Measurements from ENCODE around the gene UBXN2A.
A peak's percentile ranks its signal among the peaks of the same experiment; 100 is the strongest.

The UBXN2A gene

DNA sequence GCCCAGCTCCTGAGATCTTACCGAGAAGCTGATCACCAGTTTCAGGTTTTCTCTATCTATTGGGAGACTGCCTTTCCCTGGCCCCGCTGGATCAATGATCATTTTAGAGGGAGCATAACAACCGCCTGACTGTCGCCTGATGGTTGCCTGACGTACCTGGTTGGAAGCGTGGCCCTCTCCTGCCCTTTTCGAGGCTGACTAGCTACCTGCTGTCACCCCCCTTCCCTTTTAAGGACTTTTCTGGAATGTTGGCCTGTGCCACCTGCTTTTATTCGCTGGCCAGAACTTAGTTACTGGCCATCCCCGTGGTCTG, 69.1 kb downstream of the UBXN2A start:
- H3K9ac ChIP-seq (ENCODE audit: low read length): peak overlapping the region; percentile 43
- H3K27ac ChIP-seq (ENCODE audit: low read length, poor library complexity, severe bottlenecking): no peak overlapping the region
- H3K23ac ChIP-seq (ENCODE audit: low read length in 2 of 2): peak overlapping the region in 1 of 2 experiments; percentile 6
- H2AFZ ChIP-seq (ENCODE audit: low read depth, low read length): peak overlapping the region; percentile 1
- H3K4ac ChIP-seq (ENCODE audit: low read depth in 1 of 2, low read length in 2 of 2): no peak overlapping the region
- H2BK12ac ChIP-seq (ENCODE audit: low read length in 2 of 2): no peak overlapping the region
- H2AK5ac ChIP-seq (ENCODE audit: low read length, severe bottlenecking): no peak overlapping the region
- H3K4me1 ChIP-seq (ENCODE audit: control insufficient read depth, insufficient read depth, low read depth, low read length): peaks cover 15% of the 10 kb centered on the region
- H4K91ac ChIP-seq (ENCODE audit: low read length): no peak overlapping the region
- no peak overlapping the region for H2BK5ac ChIP-seq (ENCODE audit: low read depth, low read length, poor library complexity, severe bottlenecking)
- peak overlapping the region in 1 of 2 experiments; percentile 70 for H3K4me3 ChIP-seq (ENCODE audit: insufficient read depth in 1 of 2, low read depth in 1 of 2, low read length in 2 of 2)
- no peaks in the 10 kb centered on the region for H3K9me3 ChIP-seq (ENCODE audit: control insufficient read depth, low read length)
- 81% methylated on average over 9 of the region's 9 CpGs for WGBS
- no peak overlapping the region for H2BK120ac ChIP-seq (ENCODE audit: low read depth, low read length)
- no peaks in the 10 kb centered on the region for H3K36me3 ChIP-seq (ENCODE audit: control insufficient read depth in 1 of 2, insufficient read depth in 2 of 2, low read depth in 1 of 2, low read length in 2 of 2)
- H3K18ac ChIP-seq (ENCODE audit: low read depth in 1 of 2, low read length in 2 of 2): no peak overlapping the region
- H4K8ac ChIP-seq (ENCODE audit: low read length): no peak overlapping the region
- H2BK15ac ChIP-seq (ENCODE audit: low read depth, poor library complexity, severe bottlenecking): no peak overlapping the region
- H3K4me2 ChIP-seq (ENCODE audit: low read length, poor library complexity, severe bottlenecking): no peak overlapping the region
- H3K27me3 ChIP-seq (ENCODE audit: control insufficient read depth in 1 of 2, insufficient read depth in 1 of 2, low read length in 2 of 2): peaks cover 0 to 31% of the 10 kb centered on the region in 2 experiments
- no peaks in the 10 kb centered on the region for H3K79me1 ChIP-seq (replicated peaks; ENCODE audit: low read length, poor library complexity, severe bottlenecking)
- no peak overlapping the region for H3K14ac ChIP-seq (ENCODE audit: low read length in 2 of 2)
- DNase-seq: no peak

DNA sequence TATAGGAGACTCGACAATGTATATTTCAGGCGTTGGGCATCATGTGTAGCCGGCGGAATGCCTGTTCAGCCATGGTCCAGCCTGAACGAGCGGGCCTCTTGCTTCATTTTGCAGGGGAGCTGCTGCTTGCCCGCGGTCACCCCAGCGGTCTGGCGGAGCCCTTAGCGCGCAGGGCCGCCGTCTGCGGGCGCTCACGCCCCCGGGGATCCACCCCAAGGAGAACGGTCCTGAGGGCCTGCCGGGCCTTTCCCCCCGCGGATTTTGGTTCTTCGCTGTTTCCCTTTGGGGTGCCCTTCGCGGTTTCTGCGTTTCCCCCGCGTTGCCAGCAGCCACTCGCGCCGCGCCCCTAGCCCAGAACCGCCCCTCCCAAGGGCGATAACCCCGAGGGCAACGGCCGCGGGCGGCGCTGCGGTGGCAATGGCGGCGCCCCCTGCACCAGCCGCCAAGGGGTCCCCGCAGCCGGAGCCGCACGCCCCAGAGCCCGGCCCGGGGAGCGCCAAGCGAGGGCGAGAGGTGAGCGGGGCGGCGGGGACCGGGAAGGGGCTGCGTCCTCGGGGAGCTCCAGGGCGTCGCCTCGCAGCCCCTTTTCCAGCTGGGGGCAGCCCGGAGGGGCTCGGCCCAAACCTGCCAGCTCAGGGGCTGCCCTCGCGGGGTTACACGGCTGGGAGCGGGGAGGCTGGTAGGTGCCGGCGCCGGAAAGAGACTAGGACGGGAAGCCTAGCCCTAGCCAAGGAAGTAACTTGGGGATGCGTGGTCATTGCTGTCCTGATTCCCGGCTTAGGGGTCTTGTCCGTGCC, 69.6 kb downstream of the UBXN2A start, which contains the start of gene MFSD2B:
Gene MFSD2B, plus strand, starts transcription at position 406 of the 797 bp plus-strand sequence. Its CDS starts 12 bp downstream, at position 418.
- 12% methylated on average over 72 of the region's 75 CpGs for WGBS
- no peaks in the 10 kb centered on the region for H3K79me1 ChIP-seq (replicated peaks; ENCODE audit: low read length, poor library complexity, severe bottlenecking)
- H3K4me3 ChIP-seq (ENCODE audit: insufficient read depth in 1 of 2, low read depth in 1 of 2, low read length in 2 of 2): peak within 1 kb of the TSS; percentile 54 to 70

DNA sequence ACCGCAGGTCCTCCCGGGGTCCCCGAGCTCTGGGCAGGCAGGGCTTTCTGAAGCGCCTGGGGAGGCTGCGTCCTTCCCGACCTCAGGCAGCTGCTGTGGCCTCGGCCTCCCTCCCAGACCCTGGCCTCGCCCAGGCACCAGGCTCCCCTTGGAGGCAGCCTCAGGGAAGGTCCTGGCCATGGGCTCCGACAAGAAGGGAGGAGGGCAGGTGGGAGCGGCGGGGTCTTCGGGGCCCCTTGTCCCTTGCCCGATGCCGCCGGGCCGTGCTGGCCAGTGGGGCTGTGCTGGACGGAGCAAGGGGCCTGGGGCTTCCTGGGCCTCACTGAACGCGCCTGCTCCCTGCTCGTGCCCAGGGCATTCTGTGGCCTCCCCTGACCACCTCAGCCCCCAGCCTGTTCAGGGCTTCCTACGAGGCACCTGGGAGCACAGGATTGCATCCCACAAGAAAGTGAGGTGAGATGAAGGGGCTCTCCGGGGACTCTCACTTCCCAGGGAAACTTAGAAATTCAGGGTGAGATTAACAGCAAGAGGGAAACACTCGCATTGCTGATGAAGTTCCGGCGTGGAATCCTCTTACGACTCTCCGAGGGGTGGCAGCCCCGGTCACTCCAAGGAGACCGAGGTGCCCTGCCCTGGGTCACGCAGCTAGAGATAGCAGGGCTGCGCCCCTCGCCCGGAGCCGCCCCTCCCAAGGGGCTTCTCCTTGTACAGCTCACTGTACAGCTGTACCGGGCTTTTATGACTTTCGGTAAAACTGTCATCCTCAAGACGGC, 70.4 kb downstream of the UBXN2A start:
- Histone ChIP-seq H3K23ac (ENCODE audit: low read length in 2 of 2) (no peak overlapping the region), H3K4me1 (ENCODE audit: control insufficient read depth, insufficient read depth, low read depth, low read length) (peaks cover 17% of the 10 kb centered on the region), H3K36me3 (ENCODE audit: control insufficient read depth in 1 of 2, insufficient read depth in 2 of 2, low read depth in 1 of 2, low read length in 2 of 2) (no peaks in the 10 kb centered on the region), H3K4ac (ENCODE audit: low read depth in 1 of 2, low read length in 2 of 2) (no peak overlapping the region), H2AK5ac (ENCODE audit: low read length, severe bottlenecking) (no peak overlapping the region), H2BK120ac (ENCODE audit: low read depth, low read length) (no peak overlapping the region), H3K27me3 (ENCODE audit: control insufficient read depth in 1 of 2, insufficient read depth in 1 of 2, low read length in 2 of 2) (peaks cover 0 to 31% of the 10 kb centered on the region in 2 experiments), H3K18ac (ENCODE audit: low read depth in 1 of 2, low read length in 2 of 2) (peak overlapping the region in 1 of 2 experiments; percentile 10), H4K91ac (ENCODE audit: low read length) (no peak overlapping the region), H2BK15ac (ENCODE audit: low read depth, poor library complexity, severe bottlenecking) (no peak overlapping the region), H2BK5ac (ENCODE audit: low read depth, low read length, poor library complexity, severe bottlenecking) (no peak overlapping the region), H3K27ac (ENCODE audit: low read length, poor library complexity, severe bottlenecking) (no peak overlapping the region), H3K9ac (ENCODE audit: low read length) (peak overlapping the region; percentile 26), H3K9me3 (ENCODE audit: control insufficient read depth, low read length) (no peaks in the 10 kb centered on the region), H4K8ac (ENCODE audit: low read length) (peak overlapping the region; percentile 78), H3K14ac (ENCODE audit: low read length in 2 of 2) (no peak overlapping the region), H2AFZ (ENCODE audit: low read depth, low read length) (no peak overlapping the region), H3K4me3 (ENCODE audit: insufficient read depth in 1 of 2, low read depth in 1 of 2, low read length in 2 of 2) (peak overlapping the region in 1 of 2 experiments; percentile 70), H2BK12ac (ENCODE audit: low read length in 2 of 2) (no peak overlapping the region), H3K4me2 (ENCODE audit: low read length, poor library complexity, severe bottlenecking) (no peak overlapping the region), H3K79me1 (replicated peaks; ENCODE audit: low read length, poor library complexity, severe bottlenecking) (no peaks in the 10 kb centered on the region)
- 71% methylated on average over 34 of the region's 37 CpGs for WGBS
- DNase-seq: no peak

More for the DNA sequence above, 69.6 kb downstream of the UBXN2A start, which contains the start of gene MFSD2B:
- Histone ChIP-seq H2AFZ (ENCODE audit: low read depth, low read length) (peak within 1 kb of the TSS; percentile 1), H2BK12ac (ENCODE audit: low read length in 2 of 2) (no peak within 1 kb of the TSS), H3K14ac (ENCODE audit: low read length in 2 of 2) (peak within 1 kb of the TSS in 1 of 2 experiments; percentile 36), H3K4me2 (ENCODE audit: low read length, poor library complexity, severe bottlenecking) (peak within 1 kb of the TSS; percentile 94), H3K9ac (ENCODE audit: low read length) (peak within 1 kb of the TSS; percentile 43), H3K9me3 (ENCODE audit: control insufficient read depth, low read length) (no peaks in the 10 kb centered on the region), H3K23ac (ENCODE audit: low read length in 2 of 2) (peak within 1 kb of the TSS in 1 of 2 experiments; percentile 90), H3K36me3 (ENCODE audit: control insufficient read depth in 1 of 2, insufficient read depth in 2 of 2, low read depth in 1 of 2, low read length in 2 of 2) (no peaks in the 10 kb centered on the region), H3K4ac (ENCODE audit: low read depth in 1 of 2, low read length in 2 of 2) (peak within 1 kb of the TSS in 1 of 2 experiments; percentile 20), H3K18ac (ENCODE audit: low read depth in 1 of 2, low read length in 2 of 2) (peak within 1 kb of the TSS; percentile 10 to 56), H2BK120ac (ENCODE audit: low read depth, low read length) (peak within 1 kb of the TSS; percentile 30), H3K27ac (ENCODE audit: low read length, poor library complexity, severe bottlenecking) (no peak within 1 kb of the TSS), H2BK5ac (ENCODE audit: low read depth, low read length, poor library complexity, severe bottlenecking) (no peak within 1 kb of the TSS), H2AK5ac (ENCODE audit: low read length, severe bottlenecking) (no peak within 1 kb of the TSS), H4K91ac (ENCODE audit: low read length) (peak within 1 kb of the TSS; percentile 7), H3K27me3 (ENCODE audit: control insufficient read depth in 1 of 2, insufficient read depth in 1 of 2, low read length in 2 of 2) (peaks cover 0 to 31% of the 10 kb centered on the region in 2 experiments), H4K8ac (ENCODE audit: low read length) (peak within 1 kb of the TSS; percentile 78), H2BK15ac (ENCODE audit: low read depth, poor library complexity, severe bottlenecking) (no peak within 1 kb of the TSS), H3K4me1 (ENCODE audit: control insufficient read depth, insufficient read depth, low read depth, low read length) (peaks cover 15% of the 10 kb centered on the region)
- no peak for DNase-seq
